ENCODE measurements around the gene KCNMB2. TPM values are rescaled to one million over a fixed set of nuclear protein-coding genes. Genes with fewer than 3 reads are reported as not detected.

KCNMB2 gene
- total and polyA plus RNA-seq, 3 donors from 2014 or later = 2.6 TPM; not detected in 2

GRCh38 chr3:178562947-178563232 is 26.7 kb downstream of the KCNMB2 start:
- Histone ChIP-seq H3K27me3 (no peaks in the 10 kb centered on the region), H3K4me1 (no peaks in the 10 kb centered on the region), H3K9me3 (no peaks in the 10 kb centered on the region), H3K36me3 (ENCODE audit: low read depth, missing control alignments) (no peaks in the 10 kb centered on the region), H3K27ac (no peak overlapping the region), H3K4me3 (no peak overlapping the region)
- TF ChIP-seq CTCF (IDR thresholded peaks at IDR 0.05) (no peak), POLR2A (IDR thresholded peaks at IDR 0.05) (no peak)
- 57 to 65% methylated on average over 1 of the region's 1 CpG for WGBS, 2 donors
- intact Hi-C loops (cut with DNase I; ENCODE audit: low total_unique reads) = no loop called here
- no peak for DNase-seq

- DNase-seq = no peak
- no peaks in the 10 kb centered on the region for H3K9me3 ChIP-seq
- 92 to 96% methylated on average over 3 of the region's 3 CpGs for WGBS, 2 donors
- TF ChIP-seq POLR2A (IDR thresholded peaks at IDR 0.05) (no peak), CTCF (IDR thresholded peaks at IDR 0.05) (no peak)
- intact Hi-C loops (cut with DNase I; ENCODE audit: low total_unique reads) = no loop called here
- H3K27ac ChIP-seq = no peak overlapping the region
- H3K4me1 ChIP-seq = no peaks in the 10 kb centered on the region
- no peaks in the 10 kb centered on the region for H3K36me3 ChIP-seq (ENCODE audit: low read depth, missing control alignments)
- no peaks in the 10 kb centered on the region for H3K27me3 ChIP-seq
- no peak overlapping the region for H3K4me3 ChIP-seq
Measured at GRCh38 chr3:178567611-178568010, 31.4 kb downstream of the KCNMB2 start.

- intact Hi-C loops (cut with DNase I; ENCODE audit: low total_unique reads) = no loop called here
- H3K4me3 ChIP-seq = no peak overlapping the region
- 68 to 74% methylated on average over 2 of the region's 2 CpGs for WGBS, 2 donors
- H3K36me3 ChIP-seq (ENCODE audit: low read depth, missing control alignments) = no peaks in the 10 kb centered on the region
- no peaks in the 10 kb centered on the region for H3K4me1 ChIP-seq
- no peaks in the 10 kb centered on the region for H3K27me3 ChIP-seq
- H3K9me3 ChIP-seq = no peaks in the 10 kb centered on the region
- TF ChIP-seq CTCF (IDR thresholded peaks at IDR 0.05) = no peak
- no peak for TF ChIP-seq POLR2A (IDR thresholded peaks at IDR 0.05)
- DNase-seq = no peak
- no peak overlapping the region for H3K27ac ChIP-seq
Measured at GRCh38 chr3:178568155-178568731, 32.0 kb downstream of the KCNMB2 start.

GRCh38 chr3:178568911-178569310 is 32.7 kb downstream of the KCNMB2 start:
- TF ChIP-seq CTCF (IDR thresholded peaks at IDR 0.05) (no peak), POLR2A (IDR thresholded peaks at IDR 0.05) (no peak)
- intact Hi-C loops (cut with DNase I; ENCODE audit: low total_unique reads) = no loop called here
- DNase-seq = no peak
- 75 to 86% methylated on average over 1 of the region's 1 CpG for WGBS, 2 donors
- H3K4me3 ChIP-seq = no peak overlapping the region
- H3K9me3 ChIP-seq = no peaks in the 10 kb centered on the region
- H3K36me3 ChIP-seq (ENCODE audit: low read depth, missing control alignments) = no peaks in the 10 kb centered on the region
- H3K27me3 ChIP-seq = no peaks in the 10 kb centered on the region
- no peaks in the 10 kb centered on the region for H3K4me1 ChIP-seq
- H3K27ac ChIP-seq = no peak overlapping the region

GRCh38 chr3:178569826-178570225 is 33.6 kb downstream of the KCNMB2 start:
- H3K27ac ChIP-seq = no peak overlapping the region
- 67 to 72% methylated on average over 2 of the region's 2 CpGs for WGBS, 2 donors
- H3K4me3 ChIP-seq = no peak overlapping the region
- TF ChIP-seq POLR2A (IDR thresholded peaks at IDR 0.05) (no peak), CTCF (IDR thresholded peaks at IDR 0.05) (no peak)
- H3K4me1 ChIP-seq = no peaks in the 10 kb centered on the region
- H3K36me3 ChIP-seq (ENCODE audit: low read depth, missing control alignments) = no peaks in the 10 kb centered on the region
- H3K27me3 ChIP-seq = no peaks in the 10 kb centered on the region
- no peak for DNase-seq
- H3K9me3 ChIP-seq = no peaks in the 10 kb centered on the region
- intact Hi-C loops (cut with DNase I; ENCODE audit: low total_unique reads) = no loop called here
